ENCODE measurements around the gene PRKAR1B. TPM values are rescaled to one million over a fixed set of nuclear protein-coding genes. Genes with fewer than 3 reads are reported as not detected.

Gene PRKAR1B
- total RNA-seq, 1 experiment from 2014 or later, result 14.1 TPM

DNA sequence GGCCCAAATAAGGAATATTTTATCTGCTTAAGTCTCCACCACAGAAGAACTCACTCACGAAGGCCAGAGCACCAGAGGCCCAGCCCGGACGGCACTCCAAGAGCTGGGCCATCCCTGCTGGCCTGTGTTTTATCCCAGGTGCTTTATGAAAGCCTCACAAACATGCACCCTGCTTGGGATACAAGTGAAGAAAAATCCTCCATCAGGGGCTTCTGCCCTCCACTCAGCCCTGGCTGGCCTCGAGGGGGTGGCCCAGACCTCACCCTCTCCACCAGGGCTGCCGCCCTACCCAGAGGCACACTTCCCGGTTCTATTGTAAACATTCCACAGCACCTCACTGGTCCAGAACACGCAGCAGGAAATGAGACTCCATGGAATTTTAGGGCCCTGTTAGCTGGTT, 20.4 kb downstream of the PRKAR1B start:
- no peaks in the 10 kb centered on the region for H4K20me1 ChIP-seq (ENCODE audit: insufficient read depth)
- H3K36me3 ChIP-seq (ENCODE audit: control insufficient read depth in 1 of 2, insufficient read depth in 2 of 2, low read length in 2 of 2), result peaks cover 0 to 3% of the 10 kb centered on the region in 2 experiments; a peak in 1 of 4 replicates
- no TSS peak for BruUV-seq (replicated peaks)
- no peak overlapping the region for H3K4me2 ChIP-seq (ENCODE audit: low read length)
- peaks cover 0 to 5% of the 10 kb centered on the region in 2 experiments; a peak in 2 of 4 replicates for H3K9me3 ChIP-seq (ENCODE audit: control insufficient read depth in 1 of 2, insufficient read depth in 1 of 2, low read depth in 1 of 2, low read length in 2 of 2)
- TF ChIP-seq POLR2AphosphoS5 (IDR thresholded peaks at IDR 0.05; ENCODE audit: low read depth, low read length) (no peak), YY1 (IDR thresholded peaks at IDR 0.05; ENCODE audit: extremely low read depth, insufficient replicate concordance, low read depth, low read length) (no peak), POLR2A (IDR thresholded peaks at IDR 0.05; ENCODE audit: borderline replicate concordance, extremely low read depth, insufficient read depth, insufficient read length) (no peak), SRF (IDR thresholded peaks at IDR 0.05; ENCODE audit: low read depth) (no peak), EZH2 (IDR thresholded peaks at IDR 0.05) (no peak), ZNF274 (IDR thresholded peaks at IDR 0.05; ENCODE audit: low read depth, low read length) (no peak), SIN3A (IDR thresholded peaks at IDR 0.05; ENCODE audit: low read depth) (no peak), FOSL1 (IDR thresholded peaks at IDR 0.05; ENCODE audit: low read depth) (no peak), ELF1 (IDR thresholded peaks at IDR 0.05; ENCODE audit: borderline replicate concordance, low read depth) (no peak), CEBPB (IDR thresholded peaks at IDR 0.05; ENCODE audit: low read depth) (no peak)
- TF ChIP-seq, protein P1, sequence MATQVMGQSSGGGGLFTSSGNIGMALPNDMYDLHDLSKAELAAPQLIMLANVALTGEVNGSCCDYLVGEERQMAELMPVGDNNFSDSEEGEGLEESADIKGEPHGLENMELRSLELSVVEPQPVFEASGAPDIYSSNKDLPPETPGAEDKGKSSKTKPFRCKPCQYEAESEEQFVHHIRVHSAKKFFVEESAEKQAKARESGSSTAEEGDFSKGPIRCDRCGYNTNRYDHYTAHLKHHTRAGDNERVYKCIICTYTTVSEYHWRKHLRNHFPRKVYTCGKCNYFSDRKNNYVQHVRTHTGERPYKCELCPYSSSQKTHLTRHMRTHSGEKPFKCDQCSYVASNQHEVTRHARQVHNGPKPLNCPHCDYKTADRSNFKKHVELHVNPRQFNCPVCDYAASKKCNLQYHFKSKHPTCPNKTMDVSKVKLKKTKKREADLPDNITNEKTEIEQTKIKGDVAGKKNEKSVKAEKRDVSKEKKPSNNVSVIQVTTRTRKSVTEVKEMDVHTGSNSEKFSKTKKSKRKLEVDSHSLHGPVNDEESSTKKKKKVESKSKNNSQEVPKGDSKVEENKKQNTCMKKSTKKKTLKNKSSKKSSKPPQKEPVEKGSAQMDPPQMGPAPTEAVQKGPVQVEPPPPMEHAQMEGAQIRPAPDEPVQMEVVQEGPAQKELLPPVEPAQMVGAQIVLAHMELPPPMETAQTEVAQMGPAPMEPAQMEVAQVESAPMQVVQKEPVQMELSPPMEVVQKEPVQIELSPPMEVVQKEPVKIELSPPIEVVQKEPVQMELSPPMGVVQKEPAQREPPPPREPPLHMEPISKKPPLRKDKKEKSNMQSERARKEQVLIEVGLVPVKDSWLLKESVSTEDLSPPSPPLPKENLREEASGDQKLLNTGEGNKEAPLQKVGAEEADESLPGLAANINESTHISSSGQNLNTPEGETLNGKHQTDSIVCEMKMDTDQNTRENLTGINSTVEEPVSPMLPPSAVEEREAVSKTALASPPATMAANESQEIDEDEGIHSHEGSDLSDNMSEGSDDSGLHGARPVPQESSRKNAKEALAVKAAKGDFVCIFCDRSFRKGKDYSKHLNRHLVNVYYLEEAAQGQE (IDR thresholded peaks at IDR 0.05; ENCODE audit: low read depth), result no peak
- TF ChIP-seq, protein P2, sequence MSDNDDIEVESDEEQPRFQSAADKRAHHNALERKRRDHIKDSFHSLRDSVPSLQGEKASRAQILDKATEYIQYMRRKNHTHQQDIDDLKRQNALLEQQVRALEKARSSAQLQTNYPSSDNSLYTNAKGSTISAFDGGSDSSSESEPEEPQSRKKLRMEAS (IDR thresholded peaks at IDR 0.05), result no peak
- ChIA-PET RAD21 (ENCODE audit: low non-redundant PET in 1 of 2, low total read pairs in 2 of 2, uncharacterized antibody in 2 of 2, unreplicated experiment in 2 of 2) (no interaction called here), POLR2A (no interaction called here), CTCF (no interaction called here)
- no peak overlapping the region for H3K27ac ChIP-seq (ENCODE audit: low read depth, low read length)
- intact Hi-C loops (cut with micrococcal nuclease), result no loop called here
- H3K4me3 ChIP-seq (replicated peaks in 1 of 2; ENCODE audit: low read depth in 1 of 2, low read length in 2 of 2), result no peak overlapping the region
- no peaks in the 10 kb centered on the region for H3K4me1 ChIP-seq (ENCODE audit: control insufficient read depth in 1 of 2, insufficient read depth in 2 of 2, low read length in 2 of 2)
- no peak overlapping the region for H2AFZ ChIP-seq (ENCODE audit: low read depth, low read length, poor library complexity, severe bottlenecking)
- DNase-seq (ENCODE audit: low read depth, low spot score) (no peak), ATAC-seq (no peak)
- no peaks in the 10 kb centered on the region for H3K79me2 ChIP-seq (ENCODE audit: insufficient read depth, low read length)
- no peaks in the 10 kb centered on the region for H3K9me2 ChIP-seq (ENCODE audit: insufficient read depth)
- no peak overlapping the region for H3K9ac ChIP-seq (ENCODE audit: low read length)
- H3K27me3 ChIP-seq (ENCODE audit: insufficient read depth, low read length), result no peaks in the 10 kb centered on the region

Data from HCT116 (cell line).